Measurements from ENCODE around the gene MIEF1. TPM values are rescaled to one million over a fixed set of nuclear protein-coding genes. Genes with fewer than 3 reads are reported as not detected.

MIEF1 gene
- total and polyA plus RNA-seq, 2 of the 8 experiments (the other 6 are each of a cell fraction or from before 2014, with no cell fraction given), result 16.8 to 32.7 TPM

DNA sequence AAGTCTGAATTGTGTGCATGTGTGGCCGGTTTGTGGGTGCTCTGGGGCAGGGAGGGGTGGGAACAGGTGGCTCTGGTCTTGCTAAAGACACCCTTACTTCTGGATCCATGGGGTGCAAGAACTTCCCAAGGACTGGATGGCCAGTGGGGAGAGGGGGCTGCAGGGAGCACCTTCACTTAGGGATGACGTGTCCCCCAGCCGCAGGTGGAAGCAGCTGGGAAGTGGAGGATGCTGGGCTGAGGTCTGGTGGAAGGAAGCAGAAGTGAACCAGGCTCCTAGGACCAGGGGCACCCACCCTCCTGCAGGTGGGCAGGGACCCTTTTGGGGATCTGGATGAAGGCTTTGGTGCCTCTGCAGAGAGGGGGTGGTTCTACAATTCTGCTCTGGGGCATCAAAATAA is 9.9 kb upstream of the MIEF1 start:
- no peak overlapping the region for H3K4me3 ChIP-seq (ENCODE audit: extremely low read depth in 1 of 4, insufficient read depth in 2 of 4, low read depth in 3 of 4, low read length in 4 of 4)
- no peak overlapping the region for H4K91ac ChIP-seq (replicated peaks; ENCODE audit: insufficient read length, low read length)
- H2AK5ac ChIP-seq (ENCODE audit: low read depth, low read length), result no peak overlapping the region
- peaks cover 0 to 4% of the 10 kb centered on the region in 2 experiments for H4K20me1 ChIP-seq (replicated peaks in 1 of 2; ENCODE audit: control insufficient read depth in 1 of 2, insufficient read depth in 2 of 2, low read length in 2 of 2)
- no peak overlapping the region for H4K5ac ChIP-seq (ENCODE audit: insufficient read length, low read depth, low read length)
- H3K9ac ChIP-seq (replicated peaks in 1 of 4; ENCODE audit: extremely low read depth in 1 of 4, low read depth in 3 of 4, low read length in 3 of 4), result no peak overlapping the region
- H3K23me2 ChIP-seq (ENCODE audit: low read depth, low read length), result no peaks in the 10 kb centered on the region
- ChIA-PET CTCF (ENCODE audit: partially characterized antibody) (interaction anchor here (0.8 to 19.7 kb wide), 14 partner anchors 10 to 183 kb away, joined by 3 to 361 read pairs (median 12); partner anchors contain the start of genes MIEF1 and RPS19BP1), POLR2A (ENCODE audit: partially characterized antibody) (interaction anchor here (2.1 to 7.0 kb wide), 3 partner anchors 31 to 174 kb away, joined by 10 to 83 read pairs (median 10); partner anchors contain the start of genes ATF4 and RPL3)
- peaks cover 0 to 16% (median 3%) of the 10 kb centered on the region in 4 experiments; a peak in 5 of 7 replicates for H3K27me3 ChIP-seq (replicated peaks in 1 of 4; ENCODE audit: control insufficient read depth in 3 of 4, extremely low read depth in 1 of 4, insufficient read depth in 3 of 4, low read length in 3 of 4)
- no peak overlapping the region for H2BK20ac ChIP-seq (ENCODE audit: low read length)
- FAIRE-seq (no peak), DNase-seq (ENCODE audit: low read depth in 1 of 2, low spot score in 2 of 2) (no peak)
- no peak overlapping the region for H3K4ac ChIP-seq (replicated peaks; ENCODE audit: insufficient read length, low read depth, low read length)
- no peak overlapping the region for H3K4me2 ChIP-seq (ENCODE audit: insufficient read depth in 1 of 2, low read depth in 2 of 2, low read length in 2 of 2)
- no peak overlapping the region for H2BK120ac ChIP-seq (replicated peaks; ENCODE audit: low read depth, low read length)
- no peak overlapping the region for H2BK15ac ChIP-seq (ENCODE audit: low read length)
- H3K56ac ChIP-seq (replicated peaks; ENCODE audit: insufficient read length, low read depth, low read length), result no peak overlapping the region
- peaks cover 0 to 6% (median 4%) of the 10 kb centered on the region in 4 experiments; a peak in 4 of 7 replicates for H3K4me1 ChIP-seq (replicated peaks in 1 of 4; ENCODE audit: control insufficient read depth in 3 of 4, insufficient read depth in 4 of 4, low read length in 3 of 4)
- H3K14ac ChIP-seq (ENCODE audit: insufficient read length), result no peak overlapping the region
- H3K36me3 ChIP-seq (ENCODE audit: control insufficient read depth in 2 of 4, insufficient read depth in 4 of 4, low read length in 3 of 4), result no peaks in the 10 kb centered on the region
- H3K27ac ChIP-seq (ENCODE audit: low read depth, low read length), result no peak overlapping the region
- no peak overlapping the region for H2BK12ac ChIP-seq (ENCODE audit: low read depth, low read length)
- TF ChIP-seq TEAD4 (IDR thresholded peaks at IDR 0.05; ENCODE audit: low read depth, low read length), result no peak
- no peak for TF ChIP-seq TAF7 (optimal IDR thresholded peaks at IDR 0.05; ENCODE audit: borderline replicate concordance, low read depth, low read length)
- TF ChIP-seq EZH2 (IDR thresholded peaks at IDR 0.05; ENCODE audit: low read depth, low read length, severe bottlenecking), result no peak
- TF ChIP-seq SUZ12 (IDR thresholded peaks at IDR 0.05; ENCODE audit: low read length), result no peak
- TF ChIP-seq HDAC2 (IDR thresholded peaks at IDR 0.05; ENCODE audit: borderline replicate concordance in 1 of 2, low read depth in 2 of 2, low read length in 2 of 2), result no peak
- no peak for TF ChIP-seq SIX5 (IDR thresholded peaks at IDR 0.05; ENCODE audit: low read depth, low read length)
- no peak overlapping the region for H3K23ac ChIP-seq (ENCODE audit: insufficient read length)
- H4K8ac ChIP-seq (ENCODE audit: extremely low read depth, insufficient read depth, low read length), result no peak overlapping the region
- no peaks in the 10 kb centered on the region for H3K79me2 ChIP-seq (ENCODE audit: control insufficient read depth in 1 of 2, insufficient read depth in 2 of 2, low read length in 2 of 2)
- H2AFZ ChIP-seq (ENCODE audit: low read length), result no peak overlapping the region
- no peaks in the 10 kb centered on the region for H3K79me1 ChIP-seq (ENCODE audit: low read depth, low read length)
- 79% methylated on average over 3 of the region's 3 CpGs; no CpG with 5 or more reads in 1 of the 2 experiments for WGBS, 2 experiments (ENCODE audit: extremely low coverage in 1 of 2, insufficient coverage in 1 of 2, insufficient read length in 1 of 2, insufficient replicate concordance in 2 of 2, low coverage in 1 of 2, low lambda C conversion rate in 2 of 2, missing lambda C conversion rate in 1 of 2)
- no peak overlapping the region for H2BK5ac ChIP-seq (ENCODE audit: low read depth, low read length)
- H3K9me3 ChIP-seq (ENCODE audit: insufficient read depth in 2 of 2, low read depth in 1 of 2, low read length in 1 of 2), result no peaks in the 10 kb centered on the region
- no peak overlapping the region for H3K18ac ChIP-seq (ENCODE audit: extremely low read depth, low read length)
